Germinal center (tissue), 1 donor: ENCODE data around the gene CDH6.

ENCODE experiments used
- DNase-seq: peaks from one replicate; pipeline ENCODE4 v3.0.0; 2012; ENCODE audit warnings: mixed read lengths, low spot score

CDH6 gene

GRCh38 chr5:31193591-31194467 is at the start of gene CDH6:
TSS of gene CDH6 (plus strand) at chr5:31193686. CDS start at chr5:31267474, 73,788 bp downstream.
- DNase-seq, result no peak

GRCh38 chr5:31144364-31144763 is 49.1 kb upstream of the CDH6 start:
- no peak for DNase-seq

- no peak for DNase-seq
Observed at GRCh38 chr5:31148959-31149475, 44.5 kb upstream of the CDH6 start.

DNA sequence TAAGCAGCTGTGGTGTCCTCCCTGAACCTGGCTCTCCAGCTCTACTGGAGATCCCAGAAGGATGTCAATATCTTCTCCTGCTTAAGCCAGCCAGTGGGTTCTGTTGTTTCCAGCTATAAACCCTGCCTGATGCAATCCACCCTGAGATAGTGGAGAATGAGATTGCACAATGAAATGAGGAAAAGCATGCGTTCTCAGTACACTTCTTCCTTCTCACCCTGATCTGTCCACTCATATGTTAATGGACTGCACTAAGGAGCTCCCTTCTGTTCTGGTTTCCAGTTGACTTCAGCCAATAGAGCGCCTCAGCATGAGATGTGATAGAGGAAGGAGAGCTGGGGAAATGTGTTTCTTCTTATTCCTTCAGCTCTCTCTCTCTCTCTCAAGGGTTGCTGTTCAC is 40.0 kb upstream of the CDH6 start:
- DNase-seq, result no peak

GRCh38 chr5:31156631-31157160 is 36.8 kb upstream of the CDH6 start:
- no peak for DNase-seq

GRCh38 chr5:31157720-31158119 is 35.8 kb upstream of the CDH6 start:
- DNase-seq, result no peak

DNA sequence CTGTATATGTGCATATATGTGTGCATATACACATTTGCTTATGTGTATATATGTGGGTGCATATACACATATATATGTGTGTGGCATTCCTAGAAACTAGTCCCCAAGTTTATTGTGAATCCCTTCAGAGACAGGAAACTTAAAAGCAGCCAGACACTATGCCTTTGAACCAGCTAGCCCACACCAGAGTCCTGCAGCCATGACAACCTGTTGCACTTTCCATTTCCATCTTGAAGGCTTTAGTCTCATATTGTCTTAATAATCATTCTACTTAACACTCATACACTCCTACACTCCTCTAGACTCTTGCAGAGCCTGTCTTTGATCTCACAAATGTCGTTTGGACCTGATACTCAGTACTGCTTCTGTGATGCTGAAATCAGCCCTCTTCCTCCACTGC is 34.8 kb upstream of the CDH6 start:
- DNase-seq, result no peak

DNA sequence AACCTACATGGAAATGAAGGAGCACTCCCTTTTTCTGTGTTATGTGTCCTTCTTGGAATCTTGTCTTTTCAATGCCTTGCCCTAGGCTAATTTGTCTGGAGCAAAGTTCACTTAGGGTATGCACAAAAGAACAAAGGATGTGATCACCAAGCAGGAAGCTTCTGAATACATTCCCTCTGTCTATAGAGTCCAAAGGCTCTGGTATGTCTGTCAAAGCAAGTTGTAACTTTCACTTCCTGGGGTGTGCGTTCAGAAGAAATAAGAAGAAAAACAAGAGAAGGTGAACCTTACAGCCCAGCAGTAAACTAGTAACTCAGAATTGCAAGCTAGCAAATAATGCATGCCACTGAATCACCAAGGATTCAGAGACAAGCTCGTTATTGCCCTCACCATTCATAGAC is 31.7 kb upstream of the CDH6 start:
- DNase-seq, result no peak

GRCh38 chr5:31165729-31166128 is 27.8 kb upstream of the CDH6 start:
- DNase-seq, result no peak

DNA sequence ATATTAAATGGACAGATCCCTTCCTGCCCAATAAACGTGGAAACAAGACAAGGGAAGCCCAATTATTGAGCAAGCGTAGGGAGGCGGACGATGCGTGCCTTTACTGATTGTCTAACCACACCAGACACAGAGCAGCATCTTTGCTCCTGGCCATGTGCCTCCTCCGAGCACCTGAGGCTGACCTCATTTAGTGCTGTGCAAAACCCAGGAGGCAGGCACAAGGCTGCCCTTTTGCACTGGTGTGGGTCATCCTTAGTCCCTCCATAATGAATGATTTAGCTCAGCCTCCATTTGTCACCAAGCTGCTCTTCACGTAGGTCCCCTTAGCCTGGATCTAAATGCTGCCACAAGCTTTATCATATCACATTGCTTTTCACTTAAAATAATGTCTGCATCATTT is 24.1 kb upstream of the CDH6 start:
- no peak for DNase-seq

DNA sequence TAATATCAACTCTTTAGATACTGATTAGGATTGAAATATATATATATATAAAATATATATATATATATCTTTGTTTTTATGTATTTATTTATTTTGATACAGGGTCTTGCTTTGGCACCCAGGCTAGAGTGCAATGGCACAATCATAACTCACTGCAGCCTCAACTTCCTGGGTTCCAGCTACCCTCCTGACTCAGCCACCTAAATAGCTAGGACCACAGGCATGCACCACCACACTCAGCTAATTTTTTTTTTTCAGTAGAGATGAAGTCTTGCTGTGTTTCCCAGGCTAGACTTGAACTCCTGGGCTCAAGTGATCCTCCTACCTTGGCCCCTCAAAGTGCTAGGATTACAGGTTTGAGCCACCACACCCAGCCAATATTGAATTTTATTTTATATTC is 20.6 kb upstream of the CDH6 start:
- no peak for DNase-seq

DNA sequence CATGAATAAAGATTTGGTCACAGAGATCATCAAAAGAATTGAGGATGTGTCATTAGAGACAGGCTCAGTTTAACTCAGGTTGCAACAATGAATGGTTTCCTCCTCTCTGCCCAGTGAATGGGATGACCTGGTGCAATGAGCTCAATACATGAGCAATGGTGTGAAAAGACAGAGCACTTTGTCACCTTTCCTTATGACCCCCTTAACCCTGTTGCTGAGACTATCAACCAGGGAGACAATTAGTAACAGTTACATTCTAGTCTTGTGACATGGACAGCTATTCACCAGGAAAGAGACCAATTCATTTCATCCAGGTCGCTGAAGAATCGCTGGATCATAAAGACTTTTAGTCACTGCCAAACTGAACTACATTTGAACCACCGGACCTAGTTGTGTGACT is 19.9 kb upstream of the CDH6 start:
- DNase-seq, result no peak

GRCh38 chr5:31181376-31181987 is 12.0 kb upstream of the CDH6 start:
- no peak for DNase-seq

DNA sequence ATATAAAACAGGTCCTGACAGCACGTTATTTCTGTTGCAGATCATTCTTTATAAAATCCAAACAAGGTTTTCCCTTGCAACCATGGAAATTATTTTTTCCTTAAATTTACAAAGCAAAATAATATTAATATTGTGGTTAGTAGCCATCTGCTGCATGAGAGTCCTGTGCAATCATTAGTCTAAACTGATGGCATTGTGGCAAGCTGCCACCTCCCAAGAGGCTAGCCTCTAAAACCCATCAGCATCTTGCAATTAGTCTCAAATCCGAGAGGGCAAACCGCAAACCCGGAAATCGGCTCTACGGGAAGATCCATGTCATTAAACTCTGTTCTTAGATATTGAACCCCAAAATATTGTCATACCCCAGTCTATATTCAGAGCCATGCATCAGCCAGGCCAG is 11.3 kb upstream of the CDH6 start:
- DNase-seq, result no peak

DNA sequence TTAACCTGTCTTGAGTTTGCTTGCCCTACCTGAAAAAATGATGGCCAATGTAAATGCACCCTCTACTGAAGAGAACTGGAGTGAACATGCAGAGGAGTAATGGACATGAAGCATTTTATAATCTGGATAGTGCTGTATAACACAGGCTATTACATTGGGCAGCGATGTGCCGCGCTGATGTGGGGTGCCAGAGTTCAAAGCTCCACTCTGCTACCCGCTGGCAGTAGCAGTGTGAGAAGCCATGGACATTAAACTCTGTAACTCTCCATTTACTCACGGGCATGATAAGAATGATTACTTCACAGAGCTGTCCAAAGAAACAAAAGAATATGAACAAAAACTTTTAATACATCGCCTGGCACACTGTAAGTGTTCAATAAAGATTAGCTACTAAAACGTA is 7.5 kb upstream of the CDH6 start:
- DNase-seq, result no peak

DNA sequence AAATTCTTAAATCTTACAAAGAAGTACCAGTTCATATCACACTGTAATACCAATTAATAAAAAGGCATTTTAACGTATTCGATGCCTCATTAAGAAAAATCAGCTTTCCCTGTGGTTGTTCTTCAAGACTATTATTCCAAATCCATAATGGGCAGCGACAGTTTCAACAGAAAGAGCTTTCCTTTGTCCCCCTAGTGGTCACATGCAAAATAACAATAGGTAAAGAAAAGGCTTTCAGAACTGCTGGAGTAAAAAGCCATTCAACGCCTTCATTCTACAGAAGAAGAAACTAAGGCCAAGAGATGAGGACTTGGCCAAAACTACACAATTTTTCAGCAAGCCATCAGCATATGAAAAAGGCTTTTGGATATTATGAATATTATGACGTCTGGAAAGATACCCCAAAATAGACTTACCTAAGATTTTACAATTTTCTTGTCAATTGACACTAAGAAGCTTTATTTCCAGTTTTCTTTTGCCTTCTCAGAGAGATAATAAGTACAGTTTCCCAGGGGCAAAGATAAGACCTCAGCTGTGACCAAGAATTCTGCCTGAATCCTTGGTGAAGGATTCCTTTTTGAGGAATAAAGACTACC is 6.7 kb upstream of the CDH6 start:
- DNase-seq, result no peak

- no peak for DNase-seq
Observed at GRCh38 chr5:31187591-31187990, 5.9 kb upstream of the CDH6 start.

- no peak for DNase-seq
Observed at GRCh38 chr5:31192442-31192841, 1.0 kb upstream of the CDH6 start.

DNA sequence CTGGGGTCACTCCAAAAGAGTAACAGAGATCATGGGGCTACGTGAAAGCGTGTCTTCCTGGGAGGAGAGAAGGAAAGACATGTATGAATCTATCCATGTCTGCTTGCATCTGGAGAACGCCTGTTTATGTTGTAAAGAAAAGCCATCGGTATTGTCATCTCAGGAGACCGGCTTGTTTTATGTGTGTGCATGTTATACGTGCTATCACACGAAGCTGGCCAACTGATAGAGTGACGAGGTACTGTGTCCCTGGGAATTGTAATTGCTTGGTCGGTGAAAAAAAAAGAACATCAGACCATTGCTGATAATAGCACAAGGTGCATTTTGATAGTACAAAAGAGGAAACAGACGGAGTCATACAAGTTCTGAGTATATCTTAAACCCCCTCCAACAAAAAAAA is 370 bp upstream of the CDH6 start:
- DNase-seq, result no peak

GRCh38 chr5:31194468-31194813 is 955 bp downstream of the CDH6 start:
- DNase-seq, result no peak

- DNase-seq, result no peak
Observed at GRCh38 chr5:31194892-31195555, 1.5 kb downstream of the CDH6 start.

GRCh38 chr5:31196309-31196708 is 2.8 kb downstream of the CDH6 start:
- no peak for DNase-seq
